Stromal cell of bone marrow (primary cell): ENCODE measurements around the gene FH.

Experiments
- DNase-seq: peaks from one replicate; pipeline ENCODE4 v3.0.0-alpha.2; 2012; ENCODE audit warnings: low read depth

Gene FH

DNA sequence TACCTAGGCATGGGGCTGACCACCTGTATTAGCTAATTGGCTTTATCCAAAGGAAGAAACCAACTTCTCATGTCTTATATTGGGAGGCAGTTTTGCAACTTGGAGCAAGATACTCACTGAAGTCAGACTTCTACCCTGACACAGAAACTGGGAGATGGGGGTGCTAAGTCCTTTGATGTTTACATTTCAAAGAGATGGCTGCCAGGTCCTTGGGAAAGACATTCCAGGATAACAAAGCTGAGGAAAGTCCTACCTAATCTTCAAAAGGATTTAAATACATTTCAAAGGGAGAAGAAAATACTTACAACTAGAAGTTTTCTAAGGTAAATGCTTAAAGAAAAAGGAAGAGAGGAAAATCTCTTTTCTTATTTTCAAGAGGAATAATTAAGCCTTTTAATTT lies 62.1 kb downstream of the FH start:
- no peak for DNase-seq

- DNase-seq, result no peak
These were observed 62.8 kb downstream of the FH start for GRCh38 chr1:241456743-241457142.

- no peak for DNase-seq
These were observed 65.8 kb downstream of the FH start for GRCh38 chr1:241453732-241454131.

GRCh38 chr1:241451956-241452355 lies 67.6 kb downstream of the FH start:
- no peak for DNase-seq
